ENCODE measurements around the gene MAPK6. TPM values are rescaled to one million over a fixed set of nuclear protein-coding genes. Genes with fewer than 3 reads are reported as not detected.
"Not testable (repeated sequence)": the region's sequence is repeated elsewhere in the genome, so short reads cannot be mapped to it uniquely, and the experiment has no call there.

MAPK6 gene
- total and polyA plus RNA-seq, 2 of the 8 experiments (the other 6 are each of a cell fraction or from before 2014, with no cell fraction given), result 22.6 to 108 TPM

- H3K14ac ChIP-seq (ENCODE audit: insufficient read length); H4K20me1 ChIP-seq (replicated peaks in 1 of 2; ENCODE audit: control insufficient read depth in 1 of 2, insufficient read depth in 2 of 2, low read length in 2 of 2); H2AFZ ChIP-seq (ENCODE audit: low read length); H3K4me1 ChIP-seq (replicated peaks in 1 of 4; ENCODE audit: control insufficient read depth in 3 of 4, insufficient read depth in 4 of 4, low read length in 3 of 4); H3K27me3 ChIP-seq (replicated peaks in 1 of 4; ENCODE audit: control insufficient read depth in 3 of 4, extremely low read depth in 1 of 4, insufficient read depth in 3 of 4, low read length in 3 of 4); H3K27ac ChIP-seq (ENCODE audit: low read depth, low read length); H4K91ac ChIP-seq (replicated peaks; ENCODE audit: insufficient read length, low read length); H3K4me2 ChIP-seq (ENCODE audit: insufficient read depth in 1 of 2, low read depth in 2 of 2, low read length in 2 of 2); H2BK12ac ChIP-seq (ENCODE audit: low read depth, low read length); H3K79me1 ChIP-seq (ENCODE audit: low read depth, low read length); H3K18ac ChIP-seq (ENCODE audit: extremely low read depth, low read length); H3K4ac ChIP-seq (replicated peaks; ENCODE audit: insufficient read length, low read depth, low read length); H3K23ac ChIP-seq (ENCODE audit: insufficient read length); H3K9ac ChIP-seq (replicated peaks in 1 of 4; ENCODE audit: extremely low read depth in 1 of 4, low read depth in 3 of 4, low read length in 3 of 4); H4K5ac ChIP-seq (ENCODE audit: insufficient read length, low read depth, low read length); FAIRE-seq; H3K23me2 ChIP-seq (ENCODE audit: low read depth, low read length); H2BK5ac ChIP-seq (ENCODE audit: low read depth, low read length); H2BK15ac ChIP-seq (ENCODE audit: low read length); H2BK120ac ChIP-seq (replicated peaks; ENCODE audit: low read depth, low read length); H3K4me3 ChIP-seq (ENCODE audit: extremely low read depth in 1 of 4, insufficient read depth in 2 of 4, low read depth in 3 of 4, low read length in 4 of 4); H2AK5ac ChIP-seq (ENCODE audit: low read depth, low read length); H2BK20ac ChIP-seq (ENCODE audit: low read length); DNase-seq (ENCODE audit: low read depth in 1 of 2, low spot score in 2 of 2); H3K9me3 ChIP-seq (ENCODE audit: insufficient read depth in 2 of 2, low read depth in 1 of 2, low read length in 1 of 2); H3K56ac ChIP-seq (replicated peaks; ENCODE audit: insufficient read length, low read depth, low read length); H4K8ac ChIP-seq (ENCODE audit: extremely low read depth, insufficient read depth, low read length): not testable (repeated sequence)
- ChIA-PET CTCF (ENCODE audit: partially characterized antibody) (interaction anchor here (1.0 to 1.9 kb wide), 5 partner anchors 8 to 118 kb away, joined by 3 to 9 read pairs (median 4); no protein-coding TSS in a partner anchor), POLR2A (ENCODE audit: partially characterized antibody) (interaction anchor here (0.9 to 1.3 kb wide), 2 partner anchors 14 to 23 kb away, joined by 3 read pairs; no protein-coding TSS in a partner anchor)
- WGBS, 2 experiments (ENCODE audit: extremely low coverage in 1 of 2, insufficient coverage in 1 of 2, insufficient read length in 1 of 2, insufficient replicate concordance in 2 of 2, low coverage in 1 of 2, low lambda C conversion rate in 2 of 2, missing lambda C conversion rate in 1 of 2), result 73% methylated on average over 8 of the region's 8 CpGs; no CpG with 5 or more reads in 1 of the 2 experiments
- Histone ChIP-seq H3K79me2 (ENCODE audit: control insufficient read depth in 1 of 2, insufficient read depth in 2 of 2, low read length in 2 of 2) (peaks cover 8 to 67% of the 10 kb centered on the region in 2 experiments; a peak in 3 of 4 replicates), H3K36me3 (ENCODE audit: control insufficient read depth in 2 of 4, insufficient read depth in 4 of 4, low read length in 3 of 4) (peaks cover 0 to 19% (median 5%) of the 10 kb centered on the region in 4 experiments; a peak in 2 of 8 replicates)
Observed at GRCh38 chr15:52045795-52046298, 26.8 kb downstream of the MAPK6 start.

- not testable (repeated sequence) for H2BK5ac ChIP-seq (ENCODE audit: low read depth, low read length); H4K20me1 ChIP-seq (replicated peaks in 1 of 2; ENCODE audit: control insufficient read depth in 1 of 2, insufficient read depth in 2 of 2, low read length in 2 of 2)
Observed at GRCh38 chr15:52046552-52046951, 27.5 kb downstream of the MAPK6 start.

More at GRCh38 chr15:52046552-52046951, 27.5 kb downstream of the MAPK6 start:
- ChIA-PET CTCF (ENCODE audit: partially characterized antibody) (interaction anchor here (1.3 to 1.9 kb wide), 4 partner anchors 9 to 65 kb away, joined by 3 to 9 read pairs (median 4); no protein-coding TSS in a partner anchor), POLR2A (ENCODE audit: partially characterized antibody) (interaction anchor here (0.9 to 1.3 kb wide), 2 partner anchors 13 to 22 kb away, joined by 3 read pairs; no protein-coding TSS in a partner anchor)
- not testable (repeated sequence) for H4K5ac ChIP-seq (ENCODE audit: insufficient read length, low read depth, low read length); H2BK15ac ChIP-seq (ENCODE audit: low read length); H3K4me2 ChIP-seq (ENCODE audit: insufficient read depth in 1 of 2, low read depth in 2 of 2, low read length in 2 of 2); H2BK120ac ChIP-seq (replicated peaks; ENCODE audit: low read depth, low read length); H3K14ac ChIP-seq (ENCODE audit: insufficient read length); H3K9ac ChIP-seq (replicated peaks in 1 of 4; ENCODE audit: extremely low read depth in 1 of 4, low read depth in 3 of 4, low read length in 3 of 4); H3K4me1 ChIP-seq (replicated peaks in 1 of 4; ENCODE audit: control insufficient read depth in 3 of 4, insufficient read depth in 4 of 4, low read length in 3 of 4); H3K4me3 ChIP-seq (ENCODE audit: extremely low read depth in 1 of 4, insufficient read depth in 2 of 4, low read depth in 3 of 4, low read length in 4 of 4); H2AK5ac ChIP-seq (ENCODE audit: low read depth, low read length); H3K56ac ChIP-seq (replicated peaks; ENCODE audit: insufficient read length, low read depth, low read length); DNase-seq (ENCODE audit: low read depth in 1 of 2, low spot score in 2 of 2); H4K91ac ChIP-seq (replicated peaks; ENCODE audit: insufficient read length, low read length); H3K4ac ChIP-seq (replicated peaks; ENCODE audit: insufficient read length, low read depth, low read length); H3K23ac ChIP-seq (ENCODE audit: insufficient read length); H2BK12ac ChIP-seq (ENCODE audit: low read depth, low read length); H2BK20ac ChIP-seq (ENCODE audit: low read length); H3K23me2 ChIP-seq (ENCODE audit: low read depth, low read length); H3K27ac ChIP-seq (ENCODE audit: low read depth, low read length); H3K27me3 ChIP-seq (replicated peaks in 1 of 4; ENCODE audit: control insufficient read depth in 3 of 4, extremely low read depth in 1 of 4, insufficient read depth in 3 of 4, low read length in 3 of 4); H3K18ac ChIP-seq (ENCODE audit: extremely low read depth, low read length); H3K9me3 ChIP-seq (ENCODE audit: insufficient read depth in 2 of 2, low read depth in 1 of 2, low read length in 1 of 2); H2AFZ ChIP-seq (ENCODE audit: low read length); H4K8ac ChIP-seq (ENCODE audit: extremely low read depth, insufficient read depth, low read length); FAIRE-seq; H3K79me1 ChIP-seq (ENCODE audit: low read depth, low read length)
- Histone ChIP-seq H3K36me3 (ENCODE audit: control insufficient read depth in 2 of 4, insufficient read depth in 4 of 4, low read length in 3 of 4) (peaks cover 0 to 19% (median 9%) of the 10 kb centered on the region in 4 experiments; a peak in 2 of 8 replicates), H3K79me2 (ENCODE audit: control insufficient read depth in 1 of 2, insufficient read depth in 2 of 2, low read length in 2 of 2) (peaks cover 5 to 60% of the 10 kb centered on the region in 2 experiments; a peak in 3 of 4 replicates)
- 94% methylated on average over 5 of the region's 5 CpGs; no CpG with 5 or more reads in 1 of the 2 experiments for WGBS, 2 experiments (ENCODE audit: extremely low coverage in 1 of 2, insufficient coverage in 1 of 2, insufficient read length in 1 of 2, insufficient replicate concordance in 2 of 2, low coverage in 1 of 2, low lambda C conversion rate in 2 of 2, missing lambda C conversion rate in 1 of 2)

All from H1 (cell line).